Ovary (tissue), 9 donors: ENCODE measurements around the gene DACT3. TPM values are rescaled to one million over a fixed set of nuclear protein-coding genes. Genes with fewer than 3 reads are reported as not detected.

Experiments
- DNase-seq, 5 donors: peaks; one replicate each; pipeline ENCODE4 v3.0.0-alpha.2; 2019 to 2020
- H3K27ac ChIP-seq, 2 donors: fragments of 200-600 bp; one replicate each; pipeline versions ENCODE4 v1.5.1 to v1.8.0; 2019 to 2022
- H3K27me3 ChIP-seq: fragments of 200-600 bp; one replicate; pipeline ENCODE4 v1.8.0; 2022
- H3K36me3 ChIP-seq: fragments of 200-600 bp; sonication (generic); one replicate; pipeline ENCODE4 v1.5.1; 2019
- H3K4me1 ChIP-seq: one replicate; pipeline ENCODE4 v1.8.1; 2013; ENCODE audit warnings: mild to moderate bottlenecking, moderate library complexity; ENCODE audit not compliant: insufficient read depth
- H3K4me3 ChIP-seq: fragments of 200-600 bp; sonication (generic); one replicate; pipeline ENCODE4 v1.5.1; 2017
- H3K9me3 ChIP-seq, 2 donors: fragments of 200-600 bp in 1 of 2; sonication (generic) in 1 of 2; one replicate each; pipeline versions ENCODE4 v1.5.1 to v1.8.1; 2013 to 2019; ENCODE audit warnings: mild to moderate bottlenecking in 1 of 2, moderate library complexity in 1 of 2
- CTCF ChIP-seq, 3 donors: fragments of 450-650 bp in 2 of 3; fragments of 200-600 bp in 1 of 3; IDR thresholded peaks; one replicate each; pipeline versions ENCODE4 v1.5.1 to v1.8.0; 2016 to 2022; ENCODE audit warnings: antibody characterized with exemption in 3 of 3, mild to moderate bottlenecking in 1 of 3
- EP300 ChIP-seq: sonication (generic); formaldehyde crosslinking; IDR thresholded peaks from one replicate; pipeline ENCODE4 v1.6.1; 2017; ENCODE audit warnings: antibody characterized with exemption
- POLR2A ChIP-seq: fragments of 450-650 bp; IDR thresholded peaks from one replicate; pipeline ENCODE4 v1.6.1; 2017; ENCODE audit warnings: antibody characterized with exemption, mild to moderate bottlenecking, moderate library complexity
- WGBS, 3 donors: extraction: QIAGEN DNeasy Blood & Tissue Kit in 1 of 3; methylation state at CpG; one replicate each; pipeline versions ENCODE4 v1.1.5 to v1.1.7; 2013 to 2017; 5-methylcytosine and 5-hydroxymethylcytosine counted together
- intact Hi-C, 4 donors: fragments of 100-400 bp; cut with DNase I; formaldehyde crosslinking; loops; one replicate each; pipeline versions ENCODE4 v1.11.0 to v1.15.1; 2022 to 2023
- polyA plus RNA-seq, 2 donors: library from polyadenylated mRNA; stranded (reverse); fragments of 200-250 nt in 1 of 2; fragments of 350-450 nt in 1 of 2; fragmentation: Illumina TruSeq in 1 of 2; extraction: RNeasy Lipid Tissue Mini Kit (QIAGEN cat#74804) in 1 of 2; gene quantifications; one replicate each; pipeline ENCODE4 v1.2.3, GENCODE V29; 2013 to 2014
- total RNA-seq, 7 donors: library from RNA; depleted of rRNA in 2 of 7; stranded (reverse); fragments of >200 nt in 2 of 7; fragmentation: NEBNext Ultra II Directional in 3 of 7; extraction: Animal tissue kit (Norgen Biotek cat#: 25700) in 3 of 7; gene quantifications; one replicate each; pipeline versions ENCODE4 v1.1.0 to v1.2.4, GENCODE V29; 2016 to 2023
- donor health status: DM: no; HTN: no; CAD: no; lungs with moderate emphysema.
- donor health status: DM: no; HTN: no; CAD: no.
- donor health status: Bipolar disorder and iron deficiency.
- donor health status: DM: yes; HTN: yes; CAD: no.
- donor health status: DM: no; HTN: no; CAD: no.
- donor health status: DM: yes; HTN: yes; CAD: no.

Gene DACT3
- total and polyA plus RNA-seq, 9 donors = 7.6 to 56.5 (median 20.8) TPM

- H3K4me3 ChIP-seq = no peak overlapping the region
- WGBS, 3 donors = 17 to 23% (median 18%) methylated on average over 17 of the region's 17 CpGs
- peak in 4 of 5 donors; percentile 18 to 69 (median 50) for DNase-seq
- H3K4me1 ChIP-seq = no peaks in the 10 kb centered on the region
- intact Hi-C loops = loop anchor here in 1 of 4 donors (10.0 kb wide), 1 partner anchor 48 kb away; the partner anchor contains the start of gene DACT3
- H3K27me3 ChIP-seq = no peaks in the 10 kb centered on the region
- H3K9me3 ChIP-seq = no peaks in the 10 kb centered on the region
- TF ChIP-seq POLR2A = no peak
- TF ChIP-seq EP300 = no peak
- no peak for TF ChIP-seq CTCF (IDR thresholded peaks at IDR 0.05)
- no peaks in the 10 kb centered on the region for H3K36me3 ChIP-seq
- H3K27ac ChIP-seq = no peak overlapping the region
Observed at GRCh38 chr19:46616631-46617322, 44.2 kb downstream of the DACT3 start.

- Histone ChIP-seq H3K27ac (no peak overlapping the region), H3K36me3 (no peaks in the 10 kb centered on the region), H3K4me3 (no peak overlapping the region), H3K27me3 (no peaks in the 10 kb centered on the region), H3K9me3 (no peaks in the 10 kb centered on the region), H3K4me1 (no peaks in the 10 kb centered on the region)
- intact Hi-C loops = loop anchor here in 2 of 4 donors (2.0 to 10.0 kb wide), 2 partner anchors 49 kb away; partner anchors contain the start of gene DACT3 (in 1 of the 2)
- TF ChIP-seq CTCF (IDR thresholded peaks at IDR 0.05) (no peak), EP300 (no peak), POLR2A (no peak)
- WGBS, 3 donors = 75 to 82% (median 77%) methylated on average over 10 of the region's 10 CpGs
- DNase-seq = peak in 1 of 5 donors; percentile 5
Observed at GRCh38 chr19:46615966-46616365, 45.0 kb downstream of the DACT3 start.

- Histone ChIP-seq H3K27me3 (no peaks in the 10 kb centered on the region), H3K4me3 (no peak overlapping the region), H3K27ac (no peak overlapping the region), H3K36me3 (no peaks in the 10 kb centered on the region), H3K4me1 (no peaks in the 10 kb centered on the region), H3K9me3 (no peaks in the 10 kb centered on the region)
- intact Hi-C loops = loop anchor here in 2 of 4 donors (2.0 to 10.0 kb wide), 2 partner anchors 51 kb away; partner anchors contain the start of gene DACT3 (in 1 of the 2)
- 8% methylated on average over 12 of the region's 12 CpGs for WGBS, 3 donors
- peak; percentile 63 to 88 (median 76) for TF ChIP-seq CTCF (IDR thresholded peaks at IDR 0.05)
- no peak for TF ChIP-seq EP300
- DNase-seq = peak; percentile 69 to 88 (median 86)
Observed at GRCh38 chr19:46614114-46614722, 46.8 kb downstream of the DACT3 start.

GRCh38 chr19:46613525-46613924 is 47.5 kb downstream of the DACT3 start:
- Histone ChIP-seq H3K4me1 (no peaks in the 10 kb centered on the region), H3K27ac (no peak overlapping the region), H3K36me3 (no peaks in the 10 kb centered on the region), H3K4me3 (no peak overlapping the region), H3K27me3 (no peaks in the 10 kb centered on the region), H3K9me3 (no peaks in the 10 kb centered on the region)
- peak in 3 of 5 donors; percentile 18 to 37 (median 26) for DNase-seq
- TF ChIP-seq CTCF (IDR thresholded peaks at IDR 0.05) (no peak), EP300 (no peak), POLR2A (no peak)
- 86 to 89% (median 88%) methylated on average over 22 of the region's 22 CpGs for WGBS, 3 donors
- intact Hi-C loops = loop anchor here in 1 of 4 donors (10.0 kb wide), 1 partner anchor 51 kb away; the partner anchor contains the start of gene DACT3
